ENCODE results near the gene MYOC.
"Not testable (repeated sequence)": the region's sequence is repeated elsewhere in the genome, so short reads cannot be mapped to it uniquely, and the experiment has no call there.

The MYOC gene

DNA sequence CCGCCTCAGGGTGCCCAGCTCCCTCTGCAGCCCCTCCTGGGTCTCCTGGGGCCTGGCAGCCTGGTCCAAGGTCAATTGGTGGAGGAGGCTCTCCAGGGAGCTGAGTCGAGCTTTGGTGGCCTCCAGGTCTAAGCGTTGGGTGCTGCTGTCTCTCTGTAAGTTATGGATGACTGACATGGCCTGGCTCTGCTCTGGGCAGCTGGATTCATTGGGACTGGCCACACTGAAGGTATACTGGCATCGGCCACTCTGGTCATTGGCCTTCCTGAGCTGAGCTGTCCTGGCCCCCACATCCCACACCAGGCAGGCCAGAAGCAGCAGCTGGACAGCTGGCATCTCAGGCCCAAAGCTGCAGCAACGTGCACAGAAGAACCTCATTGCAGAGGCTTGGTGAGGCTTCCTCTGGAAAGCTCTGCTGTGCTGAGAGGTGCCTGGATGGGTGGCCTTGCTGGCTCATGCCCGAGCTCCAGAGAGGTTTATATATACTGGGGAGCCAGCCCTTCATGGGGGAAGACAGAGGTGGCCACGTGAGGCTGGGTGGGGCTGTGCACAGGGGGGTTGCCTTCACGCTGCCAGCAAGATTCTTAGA is at the start of gene MYOC:
Gene MYOC, minus strand, starts transcription at position 455 of the 589 bp plus-strand sequence. Its CDS starts 77 bp downstream, at position 378.
- DNase-seq (ENCODE audit: low spot score): no peak

DNA sequence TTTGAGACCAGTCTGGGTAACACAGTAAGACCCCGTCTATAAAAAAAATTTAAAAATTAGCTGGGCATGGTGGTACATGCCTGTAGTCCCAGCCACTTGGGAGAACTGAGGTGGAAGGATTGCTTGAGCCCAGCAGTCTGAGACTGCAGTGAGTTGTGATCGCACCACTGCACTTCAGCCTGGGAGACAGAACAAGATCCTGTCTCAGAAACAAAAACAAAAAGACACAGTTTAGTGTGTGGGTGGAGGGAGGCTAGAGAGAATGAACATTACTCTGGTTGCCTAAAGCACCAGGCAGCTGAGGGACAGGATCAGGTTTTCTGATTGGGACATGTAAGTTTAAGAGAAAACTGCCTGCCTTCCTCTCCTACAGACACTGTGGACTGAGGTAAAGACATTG is 47.0 kb upstream of the MYOC start:
- DNase-seq (ENCODE audit: low spot score): no peak

DNA sequence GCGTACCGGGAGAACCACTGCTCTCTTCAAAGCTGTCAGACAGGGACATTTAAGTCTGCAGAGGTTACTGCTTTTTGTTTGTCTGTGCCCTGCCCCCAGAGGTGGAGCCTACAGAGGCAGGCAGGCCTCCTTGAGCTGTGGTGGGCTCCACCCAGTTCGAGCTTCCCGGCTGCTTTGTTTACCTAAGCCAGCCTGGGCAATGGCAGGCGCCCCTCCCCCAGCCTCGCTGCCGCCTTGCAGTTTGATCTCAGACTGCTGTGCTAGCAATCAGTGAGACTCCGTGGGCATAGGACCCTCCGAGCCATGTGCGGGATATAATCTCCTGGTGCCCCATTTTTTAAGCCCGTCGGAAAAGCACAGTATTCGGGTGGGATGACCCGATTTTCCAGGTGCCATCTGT is 43.3 kb upstream of the MYOC start:
- DNase-seq (ENCODE audit: low spot score): not testable (repeated sequence)

DNA sequence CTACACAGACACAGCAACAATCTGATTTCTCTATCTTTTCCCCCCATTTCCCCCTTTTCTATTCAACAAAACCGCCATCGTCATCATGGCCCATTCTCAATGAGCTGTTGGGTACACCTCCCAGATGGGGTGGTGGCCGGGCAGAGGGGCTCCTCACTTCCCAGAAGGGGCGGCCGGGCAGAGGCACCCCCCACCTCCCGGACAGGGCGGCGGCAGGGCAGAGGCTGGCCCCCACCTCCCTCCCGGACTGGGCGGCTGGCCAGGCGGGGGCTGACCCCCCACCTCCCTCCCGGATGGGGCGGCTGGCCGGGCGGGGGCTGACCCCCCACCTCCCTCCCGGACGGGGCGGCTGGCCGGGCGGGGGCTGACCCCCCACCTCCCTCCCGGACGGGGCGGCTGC is 41.1 kb upstream of the MYOC start:
- not testable (repeated sequence) for DNase-seq (ENCODE audit: low spot score)

DNA sequence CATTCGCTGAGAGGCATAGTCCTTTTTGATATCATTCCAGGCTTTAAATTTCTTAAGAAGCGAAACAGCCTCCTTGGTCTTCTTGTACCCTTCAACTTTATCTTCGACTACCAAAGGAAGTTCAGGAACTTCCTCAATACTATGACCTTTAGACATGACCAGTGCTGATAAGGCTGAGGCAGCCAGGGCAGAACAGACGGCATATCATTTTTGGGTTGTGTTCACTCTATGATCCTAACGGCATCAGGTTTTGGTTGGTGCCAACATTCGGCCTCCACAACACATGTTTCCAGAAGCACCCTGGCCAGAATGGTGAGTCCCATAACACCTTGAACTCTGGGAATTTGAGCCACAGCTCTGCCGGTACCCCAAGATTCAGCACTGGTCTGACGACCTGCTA is 31.4 kb upstream of the MYOC start:
- no peak for DNase-seq (ENCODE audit: low spot score)

DNA sequence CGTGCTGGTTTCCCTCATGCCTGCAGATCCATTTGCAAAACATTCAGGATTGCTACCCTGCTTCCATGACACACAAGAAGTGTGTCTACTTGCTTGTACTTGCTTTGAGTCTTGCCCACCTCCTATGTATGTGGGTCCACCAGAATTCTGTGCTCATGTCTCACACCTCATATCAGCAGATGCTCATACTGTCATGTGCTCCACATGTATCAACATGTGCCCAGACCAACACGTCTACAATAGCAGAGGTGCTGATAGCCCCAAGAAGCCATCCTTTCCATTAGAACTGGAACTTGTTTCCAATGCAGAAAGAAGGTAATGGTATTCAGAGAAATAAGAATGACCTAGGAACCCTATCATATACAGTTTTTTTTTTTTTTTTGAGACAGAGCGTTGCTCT is 27.9 kb upstream of the MYOC start:
- DNase-seq (ENCODE audit: low spot score): no peak

DNA sequence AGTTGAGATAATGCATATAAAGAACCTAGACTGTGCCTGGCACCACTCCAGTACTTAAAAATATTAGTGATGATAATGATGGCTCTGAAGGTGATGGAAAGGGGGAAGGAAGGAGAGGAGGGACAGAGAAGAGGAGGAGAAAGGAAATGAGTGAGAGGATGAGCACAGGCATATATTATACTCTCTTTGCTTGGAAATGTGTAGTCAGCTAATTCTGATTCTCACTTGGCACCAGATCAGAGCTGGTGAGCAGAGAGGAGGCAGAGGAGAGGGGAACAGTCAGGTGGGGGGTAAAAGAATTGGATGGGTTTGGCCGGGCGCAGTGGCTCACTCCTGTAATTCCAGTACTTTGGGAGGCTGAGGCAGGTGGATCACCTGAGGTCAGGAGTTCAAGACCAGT is 24.3 kb upstream of the MYOC start:
- no peak for DNase-seq (ENCODE audit: low spot score)

DNA sequence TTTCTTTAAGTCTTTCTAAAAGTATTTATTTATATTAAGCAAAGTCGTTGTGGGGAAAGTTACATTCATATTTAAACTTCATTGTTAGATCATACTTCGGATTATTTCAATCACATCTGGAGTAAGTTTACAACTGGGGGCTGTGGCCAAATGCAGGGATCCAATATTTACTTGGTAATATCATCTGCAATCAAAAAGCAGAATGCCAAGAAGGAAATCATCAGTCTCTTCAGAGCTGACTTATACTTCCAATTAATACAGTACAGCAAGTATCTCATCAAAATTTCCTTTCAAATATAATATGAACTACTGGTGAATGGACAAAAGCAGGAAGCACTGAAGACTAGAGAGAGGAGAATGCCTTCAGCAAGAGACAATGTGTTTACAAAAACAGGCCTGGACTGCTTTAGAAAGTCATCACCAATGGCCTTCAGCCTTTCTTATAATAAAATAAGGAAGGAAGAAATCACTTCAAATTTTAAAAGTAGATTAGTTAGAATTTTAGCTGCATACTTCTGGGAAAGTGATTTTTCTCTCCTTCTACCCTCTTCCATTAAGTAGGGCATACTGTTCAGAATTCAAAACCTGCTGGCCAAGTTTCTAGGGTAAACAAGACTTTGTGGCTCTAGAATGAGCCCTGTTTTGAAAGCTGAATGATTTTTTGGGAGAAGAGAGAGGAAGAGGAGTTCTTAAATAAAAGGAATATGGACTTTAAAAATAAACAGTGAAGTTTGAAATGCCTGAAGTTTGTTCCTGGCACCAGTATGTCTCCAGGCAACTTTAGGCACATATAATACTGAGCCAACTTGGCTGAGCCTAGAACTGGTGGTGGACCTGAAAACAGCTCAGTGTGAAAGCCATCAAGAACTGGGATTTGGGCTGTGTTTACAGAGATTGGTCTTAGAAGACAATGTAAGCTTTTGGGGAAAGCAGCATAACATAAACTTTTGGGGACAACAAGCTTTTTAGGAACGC is 22.2 kb upstream of the MYOC start:
- DNase-seq (ENCODE audit: low spot score): no peak

DNA sequence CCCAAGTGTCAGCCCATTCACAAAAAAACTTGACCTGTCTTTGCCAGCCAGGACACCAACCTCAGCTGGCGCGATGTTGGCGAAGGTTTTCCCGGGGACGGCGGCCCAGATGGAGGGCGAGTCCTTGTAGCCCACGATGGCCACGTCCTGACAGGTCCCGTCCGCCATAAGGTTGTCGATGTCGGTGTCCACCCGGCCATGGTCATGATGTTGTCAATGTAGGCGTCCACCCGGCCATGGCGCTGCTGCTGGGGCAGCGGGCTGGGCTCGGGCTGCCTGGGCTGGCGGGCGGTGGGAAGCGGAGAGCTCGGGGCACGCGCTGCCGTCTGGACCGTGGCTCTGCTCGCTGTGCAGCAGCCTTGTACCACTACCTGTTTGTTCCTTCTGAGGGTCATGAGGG is 18.3 kb upstream of the MYOC start:
- DNase-seq (ENCODE audit: low spot score): no peak

DNA sequence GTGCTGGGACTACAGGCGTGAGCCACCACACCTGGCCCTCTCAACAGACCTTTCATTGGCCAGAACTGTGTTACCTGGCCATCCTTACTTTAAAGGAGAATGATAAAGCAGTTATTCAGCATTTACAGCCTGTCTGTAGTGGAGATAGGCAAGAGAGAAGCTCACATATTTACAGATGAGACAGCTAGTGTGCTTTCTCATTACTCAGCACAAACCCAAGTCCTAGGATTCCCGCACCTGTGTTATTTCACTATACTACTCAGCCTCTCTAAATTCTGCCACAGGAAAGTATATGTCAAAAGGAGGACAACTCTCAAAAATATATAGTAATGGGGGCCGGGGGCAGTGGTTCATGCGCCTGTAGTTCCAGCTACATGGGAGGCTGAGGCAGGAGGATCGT is 15.9 kb upstream of the MYOC start:
- DNase-seq (ENCODE audit: low spot score): no peak

DNA sequence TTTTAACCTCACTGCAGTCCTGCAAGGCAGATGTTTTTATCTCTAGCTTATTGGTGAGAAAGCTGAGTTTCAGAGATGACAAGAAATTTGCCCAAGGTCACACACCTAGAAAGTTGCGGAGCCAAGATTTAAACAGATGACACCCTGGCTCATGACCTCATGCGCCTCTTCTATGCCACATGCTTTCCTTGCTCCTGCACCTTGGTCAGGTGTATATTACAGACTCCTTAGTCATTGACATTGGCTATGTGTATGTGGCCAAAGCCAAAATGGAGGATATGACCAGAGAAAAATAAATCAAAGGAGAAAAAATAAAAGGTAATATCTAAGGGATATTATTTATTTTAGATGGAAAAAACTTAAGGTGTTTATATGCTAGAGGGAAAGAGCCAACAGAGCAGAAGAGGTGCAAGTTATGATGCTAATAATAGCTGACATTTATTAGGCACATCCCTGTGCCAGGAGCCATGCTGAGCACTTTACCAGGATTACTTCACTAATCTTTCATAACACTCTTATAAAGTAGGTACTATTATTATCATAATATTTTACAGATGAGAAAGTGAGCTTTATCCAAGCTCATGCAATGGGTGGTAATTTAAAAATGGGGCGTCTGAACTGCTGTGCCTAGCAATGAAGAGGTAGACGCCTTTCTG is 13.8 kb upstream of the MYOC start:
- no peak for DNase-seq (ENCODE audit: low spot score)

DNA sequence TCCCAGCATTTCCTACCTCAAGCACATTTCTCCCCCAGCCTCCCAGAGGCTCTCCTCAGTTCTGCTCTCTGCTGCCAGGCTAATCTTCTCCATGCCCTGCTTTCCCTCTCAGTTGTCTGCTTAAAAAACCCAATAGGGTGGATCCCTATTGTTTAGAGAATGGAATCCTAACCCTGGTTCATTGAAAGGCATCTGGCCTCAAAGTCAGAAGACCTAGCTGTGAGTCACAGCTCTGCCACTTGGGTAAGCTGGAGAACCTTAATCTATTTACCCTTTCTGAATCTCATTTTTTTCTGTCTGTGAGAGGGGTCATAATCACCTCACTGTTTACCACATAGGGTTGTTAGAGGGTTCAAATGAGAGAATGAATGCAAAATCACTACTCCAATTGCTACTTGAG is 12.5 kb upstream of the MYOC start:
- DNase-seq (ENCODE audit: low spot score): no peak

DNA sequence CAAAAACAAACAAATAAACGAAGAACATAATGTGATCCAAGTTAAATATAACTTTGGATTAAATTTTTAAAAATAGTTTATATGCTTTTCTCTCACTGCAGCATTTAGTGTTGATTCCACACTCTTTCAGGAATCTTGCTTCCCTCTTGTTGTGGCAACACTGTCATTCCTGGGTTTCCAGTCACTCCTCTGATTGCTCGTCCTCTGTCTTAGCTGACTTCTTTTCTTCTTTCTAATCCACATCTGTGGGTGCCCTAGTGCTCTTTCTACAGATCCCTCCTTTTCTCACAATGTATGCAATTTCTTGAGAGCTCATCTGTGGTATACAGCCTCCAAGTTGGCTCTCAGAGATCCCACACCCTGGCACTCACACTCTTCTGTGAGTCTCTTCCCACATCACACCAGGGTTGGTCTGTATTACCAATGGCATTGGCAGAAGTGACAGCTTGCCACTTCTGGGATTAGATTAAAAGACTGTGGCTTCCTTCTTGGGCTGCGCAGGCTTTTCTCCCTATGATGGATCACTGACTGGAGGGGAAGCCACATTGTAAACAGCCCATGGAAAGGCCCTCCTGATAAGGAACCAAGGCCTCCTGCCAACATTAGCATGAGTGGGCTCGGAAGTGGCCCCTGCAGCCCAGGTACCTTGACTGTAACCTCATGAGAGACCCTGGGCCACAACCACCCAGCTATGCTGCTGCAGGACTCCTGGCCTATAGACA is 11.5 kb upstream of the MYOC start:
- DNase-seq (ENCODE audit: low spot score): no peak

DNA sequence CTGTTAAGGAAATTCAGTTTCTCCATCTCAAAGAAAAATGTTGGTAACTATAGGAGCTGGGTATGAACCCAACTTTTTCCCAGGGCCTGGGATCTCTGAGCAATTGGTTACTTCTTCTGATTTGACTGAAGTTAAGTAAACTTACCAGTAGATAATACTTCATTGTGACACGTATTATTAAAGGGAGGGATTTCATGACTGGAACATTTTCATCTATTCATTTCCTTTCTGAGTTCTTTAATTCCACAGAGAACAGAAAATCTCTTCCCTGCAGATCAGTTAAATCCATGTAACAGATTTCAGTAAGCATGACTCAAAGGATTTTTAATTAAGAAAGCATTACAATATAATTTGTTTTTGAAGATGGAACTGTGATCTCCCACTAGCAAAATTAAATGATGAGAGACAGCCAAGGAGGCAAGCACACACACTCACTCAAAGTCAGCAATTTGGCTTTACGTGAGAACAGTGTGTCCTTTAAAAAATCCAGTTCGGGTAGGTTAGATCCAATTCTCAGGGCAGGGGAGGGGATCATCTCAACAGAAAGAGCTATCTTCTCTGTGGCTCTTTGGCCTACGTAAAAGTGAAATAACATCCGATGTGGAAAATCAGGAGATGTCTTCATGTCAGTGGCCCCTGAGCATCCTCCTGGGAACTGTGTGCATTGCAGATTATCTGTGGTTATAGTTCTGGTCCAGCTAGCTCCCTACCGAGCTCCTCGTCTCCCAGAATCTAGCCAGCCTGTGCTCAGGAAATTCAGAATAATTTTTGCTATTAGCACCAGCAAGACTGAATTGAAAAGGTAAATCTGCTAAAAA is 10.8 kb upstream of the MYOC start:
- no peak for DNase-seq (ENCODE audit: low spot score)

DNA sequence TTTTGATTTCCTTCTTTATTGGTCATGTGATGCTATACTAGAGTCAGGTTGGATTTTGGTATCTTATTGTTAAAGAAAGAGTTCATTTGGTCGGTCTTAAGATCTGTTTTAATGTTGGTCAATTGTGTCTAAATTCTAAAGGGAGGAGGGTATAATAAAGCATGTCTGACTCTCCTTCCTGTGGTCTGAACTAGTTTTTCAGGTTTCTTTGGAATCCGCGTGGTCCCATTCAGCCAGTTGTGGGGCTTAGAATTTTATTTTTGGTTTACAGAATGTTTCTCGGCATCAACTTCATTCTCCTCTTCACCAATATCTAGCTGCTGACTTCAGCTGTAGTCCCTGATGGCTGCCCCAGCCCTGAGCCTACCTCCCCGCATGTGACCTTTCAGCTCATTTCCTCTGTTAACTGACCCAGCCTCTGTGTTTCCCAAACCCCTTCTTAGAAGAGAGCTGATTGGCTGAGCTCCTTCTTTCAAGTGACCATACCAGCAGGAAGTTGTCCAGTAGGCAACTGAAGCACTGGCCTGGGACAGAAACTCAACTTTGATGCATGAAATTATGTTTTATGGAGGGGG is 8.7 kb upstream of the MYOC start:
- no peak for DNase-seq (ENCODE audit: low spot score)

DNA sequence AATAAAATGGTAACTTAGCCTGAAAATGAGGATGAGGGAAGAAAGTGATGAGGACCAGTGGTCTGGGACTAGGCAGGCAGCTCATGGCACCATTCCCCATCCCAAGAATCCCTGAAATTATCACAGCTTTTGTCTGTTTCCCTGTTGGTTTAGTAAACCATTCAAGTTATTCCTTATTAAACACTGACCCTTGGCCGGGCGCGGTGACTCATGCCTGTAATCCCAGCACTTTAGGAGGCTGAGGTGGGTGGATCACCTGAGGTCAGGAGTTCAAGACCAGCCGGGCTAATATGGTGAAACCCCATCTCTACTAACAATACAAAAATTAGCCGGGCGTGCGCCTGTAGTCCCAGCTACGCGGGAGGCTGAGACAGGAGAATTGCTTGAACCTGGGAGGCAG is 3.7 kb upstream of the MYOC start:
- not testable (repeated sequence) for DNase-seq (ENCODE audit: low spot score)

DNA sequence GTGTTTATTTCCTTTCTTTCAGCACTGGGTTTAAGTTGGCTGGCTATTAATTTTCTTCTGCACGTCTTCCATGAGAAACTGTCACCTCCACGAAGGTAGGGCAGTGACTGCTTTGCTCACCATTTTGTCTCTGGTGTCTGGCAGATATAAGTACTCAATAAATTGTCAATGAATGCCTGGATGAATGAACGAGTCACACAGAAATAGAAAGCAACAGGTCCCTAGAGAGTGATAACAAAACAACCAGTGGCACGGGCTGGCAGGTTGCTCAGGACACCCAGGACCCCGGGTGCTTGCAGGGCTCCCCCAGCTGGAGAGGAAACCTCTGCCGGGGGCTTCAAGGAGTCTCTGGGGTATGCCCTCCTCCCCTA is 3.2 kb upstream of the MYOC start:
- no peak for DNase-seq (ENCODE audit: low spot score)

DNA sequence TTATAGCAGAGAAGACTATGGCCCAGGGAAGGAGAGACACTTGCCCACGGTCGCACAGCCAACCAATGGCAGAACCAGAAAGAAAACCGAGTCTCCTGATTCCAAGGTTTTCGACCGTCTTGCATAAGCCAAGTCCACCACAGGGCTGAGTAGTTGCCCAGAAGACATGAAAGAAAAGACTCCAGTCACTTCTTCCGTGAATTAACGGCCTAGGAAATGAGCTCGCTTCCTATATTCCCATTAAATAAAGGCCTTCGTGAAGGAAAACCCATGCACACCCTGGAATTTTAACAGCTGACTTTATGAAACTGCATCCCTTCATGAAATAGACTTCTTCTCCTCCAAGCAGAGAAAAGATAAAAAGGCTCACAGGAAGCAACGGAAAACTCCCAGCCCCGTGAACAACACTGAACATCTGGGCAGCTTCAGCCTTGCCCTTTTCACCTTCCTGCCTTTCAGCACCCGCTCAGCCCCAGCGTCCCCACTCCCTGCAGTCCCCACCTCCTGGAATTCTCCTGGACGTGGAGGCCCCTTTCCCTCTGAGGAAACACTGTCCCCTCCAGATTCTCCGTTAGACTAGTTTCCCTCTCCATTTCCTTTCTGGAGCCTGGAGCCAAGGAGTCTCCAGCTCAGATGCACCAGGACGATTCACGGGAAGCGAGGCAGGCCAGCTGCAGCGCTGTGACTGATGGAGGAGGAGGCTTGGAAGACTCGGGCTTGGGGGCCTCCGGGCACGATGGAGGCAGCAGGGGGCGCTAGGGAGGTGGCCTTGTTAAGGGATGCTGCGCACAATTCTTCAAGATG is 2.7 kb upstream of the MYOC start:
- peak; percentile 64 for DNase-seq (ENCODE audit: low spot score)

DNA sequence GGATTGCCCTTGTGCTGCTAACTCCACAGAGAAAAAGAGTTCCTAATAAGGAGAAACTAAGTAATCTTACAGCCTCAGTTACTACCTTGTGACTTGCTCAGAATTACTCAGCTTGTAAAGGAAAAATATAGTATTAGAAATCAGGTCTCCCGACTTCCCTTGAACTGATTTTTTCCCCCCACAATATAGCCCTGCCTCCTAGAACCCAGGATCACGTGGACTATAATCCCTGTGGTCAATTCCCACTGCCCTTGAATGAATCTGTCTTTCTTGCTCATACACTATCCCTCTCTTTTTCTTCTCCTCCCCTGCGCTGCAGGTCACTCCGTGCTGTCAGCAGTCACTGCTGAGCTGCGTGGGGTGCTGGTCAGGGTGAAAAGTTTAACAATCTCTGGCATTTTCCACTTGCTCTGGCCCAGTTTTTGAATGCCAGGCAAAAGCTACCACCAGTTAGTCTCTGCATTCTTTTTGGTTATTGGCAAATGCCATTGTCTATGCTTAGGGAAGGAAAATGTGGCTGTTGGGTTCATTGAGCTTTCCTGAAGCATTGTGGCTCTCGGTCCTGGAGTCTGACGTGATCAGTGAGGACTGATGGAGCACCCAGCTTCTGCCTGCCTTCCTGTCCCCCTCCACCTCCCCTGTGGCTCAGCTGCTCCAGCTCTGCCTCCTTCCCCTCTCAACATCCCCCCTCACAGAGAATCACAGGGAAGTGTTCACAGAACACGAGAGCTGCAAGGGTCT is 1.9 kb upstream of the MYOC start:
- DNase-seq (ENCODE audit: low spot score): no peak

DNA sequence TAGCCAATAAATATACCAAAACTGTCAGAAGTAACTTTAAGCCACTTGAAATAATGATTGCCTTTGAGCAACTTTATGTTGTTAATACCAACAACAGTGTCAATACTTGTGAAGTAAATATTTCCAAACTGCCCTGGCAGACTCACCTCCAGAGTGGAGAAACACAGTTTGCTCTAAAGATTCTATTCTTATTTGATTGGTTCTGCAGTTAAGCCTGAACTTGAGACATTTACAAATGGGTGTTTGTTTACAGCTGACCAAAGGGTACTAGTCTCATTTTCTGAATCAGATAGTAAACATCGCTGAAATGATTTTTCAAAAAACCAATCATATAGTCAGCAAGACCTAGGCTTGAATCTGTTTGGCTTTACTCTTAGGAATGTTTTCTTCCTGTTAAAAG is 1.3 kb upstream of the MYOC start:
- DNase-seq (ENCODE audit: low spot score): no peak
